Measurements from ENCODE around the gene IDNK. TPM values are rescaled to one million over a fixed set of nuclear protein-coding genes. Genes with fewer than 3 reads are reported as not detected.

IDNK gene
- total and polyA plus RNA-seq, 12 donors, result 6.4 to 25.2 (median 13.5) TPM

DNA sequence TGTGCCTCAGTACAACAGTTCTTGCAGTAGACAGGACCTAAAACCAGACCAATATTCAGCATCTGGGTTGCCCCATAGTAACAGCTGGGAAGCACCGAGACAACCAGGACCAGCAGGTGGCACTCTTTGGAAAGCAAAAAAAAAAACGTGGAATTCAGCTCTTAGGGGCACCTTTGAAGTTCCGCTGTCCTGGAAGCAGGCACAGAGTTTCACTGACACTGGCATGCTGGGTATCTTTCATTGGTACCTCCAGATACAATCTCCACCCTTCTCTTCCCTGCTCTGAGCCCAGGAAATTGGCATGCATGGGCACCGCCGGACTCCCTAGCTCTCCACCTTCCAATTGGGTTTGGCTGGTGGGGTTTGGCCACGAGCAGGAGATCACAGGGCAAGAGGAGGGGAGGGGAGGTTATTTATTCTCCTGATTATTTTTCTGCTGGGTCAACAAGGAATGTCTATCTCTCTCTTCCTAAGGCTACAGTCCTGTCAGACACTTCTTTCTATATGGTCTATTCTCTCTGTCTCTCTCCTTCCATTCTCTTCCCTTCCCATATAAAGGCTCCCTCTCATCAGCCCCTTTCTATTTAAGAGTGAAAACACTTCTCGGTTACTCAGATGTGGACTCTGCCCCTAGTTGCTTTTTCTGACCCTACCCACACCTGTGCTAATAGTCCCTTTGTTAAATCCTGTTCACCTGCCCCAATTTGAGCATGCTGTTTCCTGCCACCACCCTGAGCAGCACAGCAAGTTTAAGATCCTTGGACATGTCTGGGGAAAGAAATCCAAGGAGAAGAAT, 1.9 kb upstream of the IDNK start:
- peak overlapping the region in 1 of 4 donors; percentile 3 for H3K4me3 ChIP-seq
- WGBS, 4 donors, result 7 to 17% (median 11%) methylated on average over 4 to 7 of the region's 7 CpGs
- DNase-seq, result peak; percentile 27 to 72 (median 53)
- H3K27ac ChIP-seq, result no peak overlapping the region
- peaks cover 2 to 9% of the 10 kb centered on the region in 2 donors for H3K4me1 ChIP-seq (replicated peaks in 1 of 2)
- TF ChIP-seq CTCF (IDR thresholded peaks at IDR 0.05), result peak; percentile 43 to 75 (median 62)
- no peak for TF ChIP-seq POLR2A (IDR thresholded peaks at IDR 0.05)
- no peaks in the 10 kb centered on the region for H3K9me3 ChIP-seq (replicated peaks in 1 of 3)
- no peaks in the 10 kb centered on the region for H3K36me3 ChIP-seq (replicated peaks in 1 of 2)
- intact Hi-C loops (cut with DNase I), result no loop called here
- H3K27me3 ChIP-seq, result no peaks in the 10 kb centered on the region

GRCh38 chr9:83622433-83622938, 457 bp upstream of the IDNK start:
- H3K4me1 ChIP-seq (replicated peaks in 1 of 2), result peaks cover 2 to 9% of the 10 kb centered on the region in 2 donors
- H3K9me3 ChIP-seq (replicated peaks in 1 of 3), result no peaks in the 10 kb centered on the region
- H3K4me3 ChIP-seq, result peak overlapping the region; percentile 47 to 99 (median 73)
- intact Hi-C loops (cut with DNase I), result no loop called here
- H3K27me3 ChIP-seq, result no peaks in the 10 kb centered on the region
- TF ChIP-seq POLR2A (IDR thresholded peaks at IDR 0.05), result no peak
- no peaks in the 10 kb centered on the region for H3K36me3 ChIP-seq (replicated peaks in 1 of 2)
- peak overlapping the region in 4 of 5 donors; percentile 79 to 89 (median 86) for H3K27ac ChIP-seq
- peak in 3 of 7 donors; percentile 50 to 71 (median 56) for DNase-seq
- WGBS, 4 donors, result 8 to 13% (median 9%) methylated on average over 21 of the region's 21 CpGs

DNA sequence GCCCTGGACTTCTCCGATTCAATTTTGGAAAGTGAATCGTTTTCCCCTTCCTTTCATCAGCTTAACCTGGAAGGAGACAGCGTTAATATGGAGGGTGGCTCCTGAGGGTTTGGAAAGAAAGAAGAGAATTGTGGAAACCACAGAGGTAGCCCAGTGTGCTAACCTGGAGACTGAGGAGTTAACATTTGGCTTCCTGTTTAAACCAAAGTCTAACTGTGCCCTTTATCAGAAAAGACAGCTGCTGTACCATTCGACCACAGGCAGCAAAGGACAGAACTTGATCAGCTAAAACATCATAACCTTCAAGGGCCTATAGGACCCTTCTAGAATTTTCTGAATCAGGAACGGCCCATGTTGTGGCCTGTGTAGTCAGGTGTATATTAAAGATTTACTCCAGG, 735 bp downstream of the IDNK start:
- Histone ChIP-seq H3K9me3 (replicated peaks in 1 of 3) (no peaks in the 10 kb centered on the region), H3K4me1 (replicated peaks in 1 of 2) (peaks cover 2 to 9% of the 10 kb centered on the region in 2 donors), H3K36me3 (replicated peaks in 1 of 2) (no peaks in the 10 kb centered on the region), H3K27ac (peak overlapping the region in 4 of 5 donors; percentile 79 to 89 (median 86)), H3K27me3 (no peaks in the 10 kb centered on the region), H3K4me3 (peak overlapping the region in 3 of 4 donors; percentile 47 to 99 (median 89))
- no peak for DNase-seq
- 10 to 14% (median 12%) methylated on average over 5 of the region's 5 CpGs for WGBS, 4 donors
- intact Hi-C loops (cut with DNase I), result no loop called here
- TF ChIP-seq CTCF (IDR thresholded peaks at IDR 0.05) (no peak), POLR2A (IDR thresholded peaks at IDR 0.05) (no peak)

DNA sequence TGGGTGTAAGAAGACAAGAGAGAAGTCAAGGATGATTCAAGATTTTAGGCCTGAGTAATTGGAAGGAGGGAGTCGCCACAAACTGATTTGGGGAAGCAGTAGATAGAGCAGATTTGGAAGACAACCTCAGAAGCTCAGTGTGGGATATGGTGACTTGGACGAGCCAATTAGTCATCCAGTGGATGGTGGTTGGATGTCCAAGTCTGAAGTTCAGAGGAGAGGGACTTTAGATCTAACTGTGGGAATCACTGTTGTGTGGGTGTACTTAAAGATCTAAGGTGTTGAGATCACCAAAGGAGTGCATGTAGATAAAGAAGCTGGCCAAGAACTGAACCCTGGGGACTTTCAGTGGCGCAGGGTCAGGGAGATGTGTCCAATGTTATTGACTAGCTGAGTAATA, 2.2 kb downstream of the IDNK start:
- no peaks in the 10 kb centered on the region for H3K27me3 ChIP-seq
- no peak overlapping the region for H3K27ac ChIP-seq
- peaks cover 2 to 9% of the 10 kb centered on the region in 2 donors for H3K4me1 ChIP-seq (replicated peaks in 1 of 2)
- H3K4me3 ChIP-seq, result no peak overlapping the region
- no peak for DNase-seq
- intact Hi-C loops (cut with DNase I), result no loop called here
- WGBS, 4 donors, result 87 to 92% (median 90%) methylated on average over 3 of the region's 3 CpGs
- TF ChIP-seq POLR2A (IDR thresholded peaks at IDR 0.05) (no peak), CTCF (IDR thresholded peaks at IDR 0.05) (no peak)
- no peaks in the 10 kb centered on the region for H3K9me3 ChIP-seq (replicated peaks in 1 of 3)
- H3K36me3 ChIP-seq (replicated peaks in 1 of 2), result no peaks in the 10 kb centered on the region

Data from adrenal gland (tissue), 12 donors.